ENCODE results near the gene SLC6A1. TPM values are rescaled to one million over a fixed set of nuclear protein-coding genes. Genes with fewer than 3 reads are reported as not detected.
A peak's percentile ranks its signal among the peaks of the same experiment; 100 is the strongest.

Gene SLC6A1
- total RNA-seq, 2 donors from 2014 or later = 0.05 to 0.21 TPM

GRCh38 chr3:10955711-10956453, 36.7 kb upstream of the SLC6A1 start:
- Histone ChIP-seq H3K4me3 (no peak overlapping the region), H3K27ac (no peak overlapping the region), H3K9me3 (no peaks in the 10 kb centered on the region), H3K9ac (ENCODE audit: low read depth in 2 of 2, low read length in 2 of 2) (peak overlapping the region in 1 of 2 donors; percentile 24), H3K27me3 (no peaks in the 10 kb centered on the region), H3K36me3 (no peaks in the 10 kb centered on the region), H3K4me1 (no peaks in the 10 kb centered on the region)
- intact Hi-C loops (cut with DNase I) = no loop called here
- no peak for TF ChIP-seq CTCF (IDR thresholded peaks at IDR 0.05)
- DNase-seq = no peak

GRCh38 chr3:10956531-10956930, 36.0 kb upstream of the SLC6A1 start:
- H3K36me3 ChIP-seq = no peaks in the 10 kb centered on the region
- H3K9ac ChIP-seq (ENCODE audit: low read depth in 2 of 2, low read length in 2 of 2) = no peak overlapping the region
- DNase-seq = no peak
- no peak overlapping the region for H3K4me3 ChIP-seq
- TF ChIP-seq CTCF (IDR thresholded peaks at IDR 0.05) = no peak
- no peaks in the 10 kb centered on the region for H3K27me3 ChIP-seq
- no peak overlapping the region for H3K27ac ChIP-seq
- H3K4me1 ChIP-seq = no peaks in the 10 kb centered on the region
- intact Hi-C loops (cut with DNase I) = no loop called here
- no peaks in the 10 kb centered on the region for H3K9me3 ChIP-seq

GRCh38 chr3:10956986-10957385, 35.6 kb upstream of the SLC6A1 start:
- H3K4me3 ChIP-seq = no peak overlapping the region
- no peak for TF ChIP-seq CTCF (IDR thresholded peaks at IDR 0.05)
- no peak overlapping the region for H3K9ac ChIP-seq (ENCODE audit: low read depth in 2 of 2, low read length in 2 of 2)
- intact Hi-C loops (cut with DNase I) = no loop called here
- DNase-seq = no peak
- no peak overlapping the region for H3K27ac ChIP-seq
- H3K9me3 ChIP-seq = no peaks in the 10 kb centered on the region
- H3K27me3 ChIP-seq = no peaks in the 10 kb centered on the region
- no peaks in the 10 kb centered on the region for H3K36me3 ChIP-seq
- no peaks in the 10 kb centered on the region for H3K4me1 ChIP-seq

DNA sequence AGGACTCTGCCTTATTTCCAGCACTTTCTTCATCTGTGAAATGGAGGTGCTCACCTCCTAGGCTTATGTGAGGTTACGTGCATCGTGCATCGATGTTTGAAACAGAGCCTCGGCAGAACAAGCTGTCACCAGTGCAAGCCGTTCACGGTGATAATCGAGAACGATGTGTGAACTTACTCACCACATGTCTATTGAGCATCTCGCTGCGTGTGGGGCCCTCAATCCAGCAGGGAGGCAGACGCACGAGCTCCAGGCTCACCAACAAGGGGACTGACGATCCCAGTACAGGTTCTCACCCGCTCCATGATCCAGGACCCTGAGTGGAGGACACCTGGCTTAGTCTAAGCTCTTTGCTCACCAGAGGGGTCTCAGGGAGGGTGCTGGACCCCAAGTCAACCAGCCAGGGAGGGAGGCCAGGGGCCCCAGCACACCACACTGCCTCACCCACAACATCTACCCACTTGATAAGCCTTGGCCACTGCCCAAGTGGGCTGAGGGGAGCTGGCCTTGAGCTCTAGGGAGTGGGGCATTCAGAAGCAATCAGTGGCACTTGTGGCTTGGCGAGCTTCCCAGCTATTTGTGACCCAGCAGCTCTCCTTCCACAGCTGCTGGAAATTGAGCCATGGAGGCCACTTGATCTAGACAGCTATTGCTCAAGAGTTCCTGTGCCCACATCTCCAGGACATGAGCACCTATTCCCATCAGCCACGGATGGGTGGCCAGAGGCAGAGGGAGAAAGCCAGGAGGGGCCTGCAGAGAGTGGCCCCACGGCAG, 34.4 kb upstream of the SLC6A1 start:
- no peaks in the 10 kb centered on the region for H3K27me3 ChIP-seq
- no peak overlapping the region for H3K9ac ChIP-seq (ENCODE audit: low read depth in 2 of 2, low read length in 2 of 2)
- H3K9me3 ChIP-seq = no peaks in the 10 kb centered on the region
- H3K4me1 ChIP-seq = no peaks in the 10 kb centered on the region
- no peak overlapping the region for H3K4me3 ChIP-seq
- TF ChIP-seq CTCF (IDR thresholded peaks at IDR 0.05) = no peak
- intact Hi-C loops (cut with DNase I) = no loop called here
- DNase-seq = peak; percentile 29
- no peaks in the 10 kb centered on the region for H3K36me3 ChIP-seq
- no peak overlapping the region for H3K27ac ChIP-seq

DNA sequence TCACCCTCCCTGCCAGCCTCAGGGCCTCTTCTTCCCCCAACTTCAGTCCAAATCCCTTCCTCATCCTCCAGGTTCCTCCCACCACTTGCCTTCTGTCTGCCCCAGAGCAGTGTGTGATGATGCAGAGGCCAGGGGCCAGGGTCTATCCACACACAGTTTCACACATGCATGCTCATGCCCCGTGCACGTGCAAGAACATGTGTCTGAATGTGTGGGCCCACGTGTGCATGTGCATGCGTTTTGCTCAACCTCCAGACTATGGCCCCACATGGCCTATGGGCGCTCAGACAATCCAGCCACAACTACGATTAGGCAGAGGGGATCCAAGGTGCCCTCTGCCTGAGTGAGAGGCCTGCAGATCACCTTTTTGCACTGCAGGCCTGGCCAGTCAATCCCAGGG, 32.3 kb upstream of the SLC6A1 start:
- H3K9ac ChIP-seq (ENCODE audit: low read depth in 2 of 2, low read length in 2 of 2) = no peak overlapping the region
- H3K4me3 ChIP-seq = no peak overlapping the region
- no peak for DNase-seq
- no peaks in the 10 kb centered on the region for H3K4me1 ChIP-seq
- intact Hi-C loops (cut with DNase I) = no loop called here
- no peaks in the 10 kb centered on the region for H3K36me3 ChIP-seq
- H3K9me3 ChIP-seq = no peaks in the 10 kb centered on the region
- TF ChIP-seq CTCF (IDR thresholded peaks at IDR 0.05) = no peak
- H3K27me3 ChIP-seq = no peaks in the 10 kb centered on the region
- H3K27ac ChIP-seq = no peak overlapping the region
